Measurements from ENCODE around the gene NOL4L.

- no peak for TF ChIP-seq CTCF (IDR thresholded peaks at IDR 0.05; ENCODE audit: low read length)
- no peak for TF ChIP-seq EZH2 (IDR thresholded peaks at IDR 0.05; ENCODE audit: borderline replicate concordance, low read length)
These were observed 132.2 kb downstream of the NOL4L start for GRCh38 chr20:32452776-32453466.
